Measurements from ENCODE around the gene MAP1LC3B2. TPM values are rescaled to one million over a fixed set of nuclear protein-coding genes. Genes with fewer than 3 reads are reported as not detected.

Gene MAP1LC3B2
- total RNA-seq, 2 donors from 2014 or later = not detected

DNA sequence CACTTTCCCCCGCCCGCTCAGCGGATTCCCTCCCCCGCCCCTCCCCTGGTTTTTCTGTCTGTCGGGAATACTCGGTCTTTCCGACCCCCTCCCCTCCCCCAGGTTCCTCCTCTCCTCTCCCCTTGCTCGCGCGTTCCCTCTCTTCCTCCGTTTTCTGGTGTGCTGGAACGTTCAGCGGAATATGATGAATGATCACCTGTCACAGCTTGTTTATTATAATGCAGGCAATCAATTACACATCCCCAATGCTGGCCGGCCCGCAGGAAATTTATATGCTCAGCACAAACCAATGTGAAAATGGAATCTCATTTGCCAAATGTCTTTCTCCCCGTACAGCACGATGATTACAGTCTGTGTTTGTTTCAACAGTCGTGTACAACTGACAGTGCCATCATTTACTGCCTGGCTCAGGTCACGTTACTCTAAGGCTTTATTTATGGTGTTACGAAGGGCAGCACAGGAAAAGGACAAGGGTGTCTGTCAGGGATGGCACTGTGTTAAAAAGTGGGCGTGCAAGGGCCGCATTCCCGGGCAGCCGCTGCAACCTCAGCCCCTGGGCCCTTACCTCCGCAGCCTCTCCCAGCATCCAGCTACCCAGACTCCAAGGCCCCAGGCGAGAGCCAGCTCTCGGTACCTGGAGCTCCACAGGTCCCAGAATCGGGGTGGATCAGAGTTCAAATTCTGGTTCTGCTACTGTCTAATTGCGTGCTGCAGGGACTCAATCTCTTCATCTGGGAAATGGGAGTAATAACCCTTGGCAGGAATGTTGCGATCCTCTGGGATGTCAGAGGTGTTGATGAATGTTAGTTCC is 24.7 kb upstream of the MAP1LC3B2 start:
- peak in 1 of 4 donors; percentile 45 for DNase-seq
- H3K9me3 ChIP-seq = no peaks in the 10 kb centered on the region
- peak; percentile 5 for ATAC-seq
- TF ChIP-seq, protein P1, sequence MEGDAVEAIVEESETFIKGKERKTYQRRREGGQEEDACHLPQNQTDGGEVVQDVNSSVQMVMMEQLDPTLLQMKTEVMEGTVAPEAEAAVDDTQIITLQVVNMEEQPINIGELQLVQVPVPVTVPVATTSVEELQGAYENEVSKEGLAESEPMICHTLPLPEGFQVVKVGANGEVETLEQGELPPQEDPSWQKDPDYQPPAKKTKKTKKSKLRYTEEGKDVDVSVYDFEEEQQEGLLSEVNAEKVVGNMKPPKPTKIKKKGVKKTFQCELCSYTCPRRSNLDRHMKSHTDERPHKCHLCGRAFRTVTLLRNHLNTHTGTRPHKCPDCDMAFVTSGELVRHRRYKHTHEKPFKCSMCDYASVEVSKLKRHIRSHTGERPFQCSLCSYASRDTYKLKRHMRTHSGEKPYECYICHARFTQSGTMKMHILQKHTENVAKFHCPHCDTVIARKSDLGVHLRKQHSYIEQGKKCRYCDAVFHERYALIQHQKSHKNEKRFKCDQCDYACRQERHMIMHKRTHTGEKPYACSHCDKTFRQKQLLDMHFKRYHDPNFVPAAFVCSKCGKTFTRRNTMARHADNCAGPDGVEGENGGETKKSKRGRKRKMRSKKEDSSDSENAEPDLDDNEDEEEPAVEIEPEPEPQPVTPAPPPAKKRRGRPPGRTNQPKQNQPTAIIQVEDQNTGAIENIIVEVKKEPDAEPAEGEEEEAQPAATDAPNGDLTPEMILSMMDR (IDR thresholded peaks at IDR 0.05) = no peak
- no peak for TF ChIP-seq POLR2A (IDR thresholded peaks at IDR 0.05)
- H3K27me3 ChIP-seq = no peaks in the 10 kb centered on the region
- H3K4me3 ChIP-seq = peak overlapping the region; percentile 8 to 46
- H3K36me3 ChIP-seq (replicated peaks in 1 of 2; ENCODE audit: insufficient read depth in 1 of 2, low read depth in 2 of 2) = no peaks in the 10 kb centered on the region
- peaks cover 27% of the 10 kb centered on the region for H3K4me1 ChIP-seq
- 27 to 28% methylated on average over 27 to 30 of the region's 30 CpGs for WGBS, 2 donors
- intact Hi-C loops (cut with DNase I) = loop anchor here (10.0 kb wide), 1 partner anchor 130 kb away; no protein-coding TSS in a partner anchor
- H3K27ac ChIP-seq = peak overlapping the region; percentile 46 to 79 (median 72)

DNA sequence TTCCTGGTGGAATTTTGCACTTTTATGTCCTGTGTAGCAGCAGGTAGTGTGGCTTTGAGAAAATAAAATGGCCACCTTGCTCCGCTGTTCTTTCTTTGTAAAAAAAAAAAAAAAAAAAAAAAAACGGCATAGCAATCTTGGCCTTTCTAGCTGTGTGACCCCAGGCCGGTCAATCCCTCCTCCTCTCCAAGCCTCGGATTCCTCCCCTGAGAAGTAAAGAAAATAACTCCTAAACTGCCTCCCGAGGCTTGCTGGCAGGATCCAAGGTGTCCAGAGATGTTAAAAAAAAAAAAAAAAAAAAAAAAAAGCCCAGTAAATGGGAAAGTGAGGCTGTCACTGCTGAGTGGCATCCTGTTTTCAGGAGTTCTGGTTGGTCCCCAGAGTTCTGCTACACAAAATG is 23.9 kb upstream of the MAP1LC3B2 start:
- no peak for TF ChIP-seq POLR2A (IDR thresholded peaks at IDR 0.05)
- TF ChIP-seq, protein P1 (IDR thresholded peaks at IDR 0.05) = no peak
- Histone ChIP-seq H3K27ac (no peak overlapping the region), H3K27me3 (no peaks in the 10 kb centered on the region), H3K9me3 (no peaks in the 10 kb centered on the region), H3K4me3 (no peak overlapping the region), H3K4me1 (peaks cover 29% of the 10 kb centered on the region), H3K36me3 (replicated peaks in 1 of 2; ENCODE audit: insufficient read depth in 1 of 2, low read depth in 2 of 2) (no peaks in the 10 kb centered on the region)
- no peak for DNase-seq
- intact Hi-C loops (cut with DNase I) = loop anchor here (10.0 kb wide), 1 partner anchor 130 kb away; no protein-coding TSS in a partner anchor
- 48 to 67% methylated on average over 5 of the region's 5 CpGs for WGBS, 2 donors
- ATAC-seq = no peak

DNA sequence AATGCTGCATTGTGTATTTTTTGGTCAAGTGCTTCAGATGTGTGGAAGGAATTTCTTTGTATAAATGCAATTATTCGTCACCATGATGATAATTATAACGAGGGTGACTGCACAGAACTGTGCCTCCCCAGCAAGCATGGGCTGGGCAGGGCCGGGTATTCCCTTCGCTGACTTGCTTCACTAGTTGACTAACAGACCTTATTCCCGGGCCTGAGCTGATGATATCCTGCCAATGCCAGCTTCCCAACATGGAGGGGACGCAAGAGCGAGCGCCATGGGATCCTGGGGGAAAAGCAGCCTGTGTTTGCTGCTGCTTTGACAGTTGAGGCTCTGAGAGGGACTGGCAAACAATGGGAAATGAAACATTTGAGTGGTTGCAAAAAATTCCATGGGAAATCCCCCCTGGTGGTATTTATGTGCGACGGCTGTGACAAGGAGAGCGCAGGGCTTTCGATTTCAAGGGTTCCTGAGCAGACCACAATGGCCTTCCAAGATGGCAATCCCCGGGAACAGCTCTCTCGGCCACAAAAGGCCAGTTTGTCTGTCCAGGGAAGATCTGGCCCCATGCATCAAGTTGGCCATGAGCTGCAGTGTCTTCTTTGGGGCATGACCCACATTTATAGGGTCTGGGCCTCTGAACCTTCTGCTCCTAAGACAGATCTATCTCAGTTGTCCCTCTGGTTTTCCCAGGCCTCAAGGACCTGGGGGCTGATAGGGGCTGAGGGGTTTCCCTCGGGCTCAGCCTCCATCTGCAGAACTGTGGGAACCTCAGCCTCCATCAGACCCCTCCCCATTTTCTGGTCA is 21.9 kb upstream of the MAP1LC3B2 start:
- 84 to 87% methylated on average over 11 to 15 of the region's 15 CpGs for WGBS, 2 donors
- DNase-seq = no peak

DNA sequence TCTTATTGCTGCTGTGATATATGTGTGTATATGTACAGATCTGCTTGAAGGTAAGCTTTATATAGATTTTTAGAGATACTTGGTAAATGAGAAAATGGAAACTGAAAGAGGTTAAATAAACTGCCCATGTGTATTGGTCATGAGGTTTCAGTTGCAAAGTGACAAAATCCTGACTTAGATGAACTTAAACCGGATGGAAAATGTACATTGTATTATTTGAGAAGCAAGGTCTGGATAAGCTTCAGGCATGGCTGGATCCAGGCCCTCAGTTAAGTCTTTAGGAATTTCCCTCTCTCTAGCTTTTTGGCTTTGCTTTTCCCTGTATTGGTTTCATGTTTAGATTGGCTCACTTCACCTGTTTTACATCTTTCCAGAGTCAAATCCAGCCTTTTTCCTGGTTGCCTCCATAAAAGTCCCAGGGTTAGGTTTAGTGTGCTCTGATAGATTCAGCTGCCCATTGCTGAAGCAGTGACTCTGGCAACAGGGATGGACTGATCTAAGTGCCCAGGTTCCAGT is 21.0 kb upstream of the MAP1LC3B2 start:
- no peak for ATAC-seq
- H3K27ac ChIP-seq = no peak overlapping the region
- no peak overlapping the region for H3K4me3 ChIP-seq
- peaks cover 23% of the 10 kb centered on the region for H3K4me1 ChIP-seq
- H3K27me3 ChIP-seq = no peaks in the 10 kb centered on the region
- H3K9me3 ChIP-seq = no peaks in the 10 kb centered on the region
- TF ChIP-seq, protein P1 (IDR thresholded peaks at IDR 0.05) = no peak
- TF ChIP-seq POLR2A (IDR thresholded peaks at IDR 0.05) = no peak
- intact Hi-C loops (cut with DNase I) = loop anchor here (10.0 kb wide), 1 partner anchor 127 kb away; no protein-coding TSS in a partner anchor
- WGBS, 2 donors = 52 to 54% methylated on average over 1 of the region's 1 CpG
- no peak for DNase-seq
- H3K36me3 ChIP-seq (replicated peaks in 1 of 2; ENCODE audit: insufficient read depth in 1 of 2, low read depth in 2 of 2) = no peaks in the 10 kb centered on the region

More for the DNA sequence above, 21.9 kb upstream of the MAP1LC3B2 start:
- no peak overlapping the region for H3K4me3 ChIP-seq
- H3K4me1 ChIP-seq = peaks cover 31% of the 10 kb centered on the region
- no peak overlapping the region for H3K27ac ChIP-seq
- H3K36me3 ChIP-seq (replicated peaks in 1 of 2; ENCODE audit: insufficient read depth in 1 of 2, low read depth in 2 of 2) = no peaks in the 10 kb centered on the region
- ATAC-seq = no peak
- H3K9me3 ChIP-seq = no peaks in the 10 kb centered on the region
- intact Hi-C loops (cut with DNase I) = loop anchor here (10.0 kb wide), 1 partner anchor 127 kb away; no protein-coding TSS in a partner anchor
- H3K27me3 ChIP-seq = no peaks in the 10 kb centered on the region
- TF ChIP-seq, protein P1 (IDR thresholded peaks at IDR 0.05) = no peak
- TF ChIP-seq POLR2A (IDR thresholded peaks at IDR 0.05) = no peak
